GM21390 (cell line): ENCODE measurements around the gene ADARB2.
"Not testable (repeated sequence)": the region's sequence is repeated elsewhere in the genome, so short reads cannot be mapped to it uniquely, and the experiment has no call there.

Experiments used
- ATAC-seq: cut with Tn5 transposase; IDR thresholded peaks from one replicate; pipeline ENCODE4 v1.9.1; 2021; ENCODE audit not compliant: unreplicated experiment

ADARB2 gene

GRCh38 chr10:1402016-1402770 is 335.1 kb downstream of the ADARB2 start:
- no peak for ATAC-seq

- no peak for ATAC-seq
These were observed 336.0 kb downstream of the ADARB2 start for GRCh38 chr10:1401071-1401965.

GRCh38 chr10:1400101-1401070 is 336.9 kb downstream of the ADARB2 start:
- no peak for ATAC-seq

GRCh38 chr10:1399431-1400100 is 337.8 kb downstream of the ADARB2 start:
- ATAC-seq: no peak

- no peak for ATAC-seq
These were observed 338.5 kb downstream of the ADARB2 start for GRCh38 chr10:1398626-1399410.

- ATAC-seq: not testable (repeated sequence)
These were observed 339.2 kb downstream of the ADARB2 start for GRCh38 chr10:1398116-1398515.

GRCh38 chr10:1396297-1396635 is 341.1 kb downstream of the ADARB2 start:
- ATAC-seq: no peak

GRCh38 chr10:1395481-1396296 is 341.6 kb downstream of the ADARB2 start:
- ATAC-seq: no peak

GRCh38 chr10:1395025-1395480 is 342.3 kb downstream of the ADARB2 start:
- no peak for ATAC-seq

GRCh38 chr10:1394155-1394912 is 343.0 kb downstream of the ADARB2 start:
- ATAC-seq: no peak

GRCh38 chr10:1393481-1393880 is 343.8 kb downstream of the ADARB2 start:
- ATAC-seq: no peak

- no peak for ATAC-seq
These were observed 345.2 kb downstream of the ADARB2 start for GRCh38 chr10:1392127-1392526.

GRCh38 chr10:1390200-1390599 is 347.1 kb downstream of the ADARB2 start:
- ATAC-seq: no peak

GRCh38 chr10:1384026-1384425 is 353.3 kb downstream of the ADARB2 start:
- no peak for ATAC-seq

GRCh38 chr10:1382711-1383110 is 354.6 kb downstream of the ADARB2 start:
- ATAC-seq: no peak

- ATAC-seq: no peak
These were observed 356.0 kb downstream of the ADARB2 start for GRCh38 chr10:1381339-1381738.

- no peak for ATAC-seq
These were observed 357.1 kb downstream of the ADARB2 start for GRCh38 chr10:1380088-1380671.

- ATAC-seq: no peak
These were observed 357.7 kb downstream of the ADARB2 start for GRCh38 chr10:1379601-1380000.
